HEK293T (cell line): Measurements from ENCODE around the gene MYL3.
A peak's percentile ranks its signal among the peaks of the same experiment; 100 is the strongest.

Source experiments
- CTCF ChIA-PET: fragments of 350-600 bp; formaldehyde crosslinking; extraction: SDS; loops from one replicate; lab custom pipeline; 2021; ENCODE audit warnings: antibody characterized with exemption, inconsistent platforms; lab: Yijun Ruan, JAX
- POLR2A ChIA-PET: fragments of 350-600 bp; formaldehyde crosslinking; extraction: SDS; loops from one replicate; lab custom pipeline; 2020; ENCODE audit warnings: antibody characterized with exemption, inconsistent platforms; lab: Yijun Ruan, JAX
- DNase-seq: peaks from one replicate; pipeline ENCODE4 v3.0.0; 2012; ENCODE audit warnings: mixed read lengths; ENCODE audit errors: extremely low spot score
- ARNT ChIP-seq: fragments of 450-650 bp; IDR thresholded peaks from 2 replicates; pipeline ENCODE4 v1.6.1; 2017; ENCODE audit warnings: mild to moderate bottlenecking
- BHLHE40 ChIP-seq: fragments of 450-650 bp; IDR thresholded peaks from 2 replicates; pipeline ENCODE4 v1.6.1; 2016; ENCODE audit warnings: mild to moderate bottlenecking, moderate library complexity, borderline replicate concordance
- CTBP1 ChIP-seq: fragments of 450-650 bp; IDR thresholded peaks from 2 replicates; pipeline ENCODE4 v1.6.1; 2016; ENCODE audit warnings: borderline replicate concordance
- ELF4 ChIP-seq: fragments of 450-650 bp; IDR thresholded peaks from 2 replicates; pipeline ENCODE4 v1.6.1; 2017; ENCODE audit warnings: antibody characterized with exemption
- FOXA1 ChIP-seq: fragments of 450-650 bp; IDR thresholded peaks from 2 replicates; pipeline ENCODE4 v1.6.1; 2016; ENCODE audit warnings: mild to moderate bottlenecking
- FOXK2 ChIP-seq: fragments of 450-650 bp; IDR thresholded peaks from 2 replicates; pipeline ENCODE4 v1.6.1; 2016; ENCODE audit warnings: mild to moderate bottlenecking
- FOXM1 ChIP-seq: fragments of 450-650 bp; IDR thresholded peaks from 2 replicates; pipeline ENCODE4 v1.6.1; 2017; ENCODE audit warnings: mild to moderate bottlenecking, borderline replicate concordance
- HDGF ChIP-seq: fragments of 450-650 bp; IDR thresholded peaks from 2 replicates; pipeline ENCODE4 v1.6.1; 2017; ENCODE audit warnings: antibody characterized with exemption, borderline replicate concordance
- L3MBTL2 ChIP-seq: fragments of 450-650 bp; conservative IDR thresholded peaks from 2 replicates; pipeline ENCODE4 v1.6.1; 2016; ENCODE audit warnings: mild to moderate bottlenecking
- LEF1 ChIP-seq: fragments of 450-650 bp; IDR thresholded peaks from 2 replicates; pipeline ENCODE4 v1.6.1; 2017; ENCODE audit warnings: mild to moderate bottlenecking, borderline replicate concordance
- NFRKB ChIP-seq: fragments of 450-650 bp; IDR thresholded peaks from 2 replicates; pipeline ENCODE4 v1.6.1; 2016; ENCODE audit warnings: mild to moderate bottlenecking, moderate library complexity
- SP1 ChIP-seq: fragments of 450-650 bp; IDR thresholded peaks from 2 replicates; pipeline ENCODE4 v1.6.1; 2017
- SUZ12 ChIP-seq: fragments of 450-650 bp; IDR thresholded peaks from 2 replicates; pipeline ENCODE4 v1.6.1; 2016; ENCODE audit warnings: mild to moderate bottlenecking
- TARDBP ChIP-seq: fragments of 450-650 bp; IDR thresholded peaks from 2 replicates; pipeline ENCODE4 v1.6.1; 2016
- ZNF384 ChIP-seq: fragments of 450-650 bp; IDR thresholded peaks from 2 replicates; pipeline ENCODE4 v1.6.1; 2016
- TF ChIP-seq, protein P1 (sequence below): fragments of 450-650 bp; IDR thresholded peaks from 2 replicates; pipeline ENCODE4 v1.6.1; 2016

MYL3 gene

GRCh38 chr3:46844397-46844796 lies 18.8 kb downstream of the MYL3 start:
- no peak for DNase-seq
- TF ChIP-seq ARNT: no peak
- TF ChIP-seq FOXM1: no peak
- TF ChIP-seq, protein P1, sequence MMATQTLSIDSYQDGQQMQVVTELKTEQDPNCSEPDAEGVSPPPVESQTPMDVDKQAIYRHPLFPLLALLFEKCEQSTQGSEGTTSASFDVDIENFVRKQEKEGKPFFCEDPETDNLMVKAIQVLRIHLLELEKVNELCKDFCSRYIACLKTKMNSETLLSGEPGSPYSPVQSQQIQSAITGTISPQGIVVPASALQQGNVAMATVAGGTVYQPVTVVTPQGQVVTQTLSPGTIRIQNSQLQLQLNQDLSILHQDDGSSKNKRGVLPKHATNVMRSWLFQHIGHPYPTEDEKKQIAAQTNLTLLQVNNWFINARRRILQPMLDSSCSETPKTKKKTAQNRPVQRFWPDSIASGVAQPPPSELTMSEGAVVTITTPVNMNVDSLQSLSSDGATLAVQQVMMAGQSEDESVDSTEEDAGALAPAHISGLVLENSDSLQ: no peak
- no peak for TF ChIP-seq SP1
- TF ChIP-seq SUZ12: no peak
- no peak for TF ChIP-seq NFRKB
- TF ChIP-seq FOXA1: no peak
- TF ChIP-seq LEF1: no peak
- no peak for TF ChIP-seq ZNF384
- CTCF ChIA-PET: no interaction called here
- POLR2A ChIA-PET: no interaction called here

GRCh38 chr3:46843508-46843907 lies 19.7 kb downstream of the MYL3 start:
- TF ChIP-seq ARNT (no peak), FOXM1 (no peak), SP1 (no peak)
- POLR2A ChIA-PET: no interaction called here

DNA sequence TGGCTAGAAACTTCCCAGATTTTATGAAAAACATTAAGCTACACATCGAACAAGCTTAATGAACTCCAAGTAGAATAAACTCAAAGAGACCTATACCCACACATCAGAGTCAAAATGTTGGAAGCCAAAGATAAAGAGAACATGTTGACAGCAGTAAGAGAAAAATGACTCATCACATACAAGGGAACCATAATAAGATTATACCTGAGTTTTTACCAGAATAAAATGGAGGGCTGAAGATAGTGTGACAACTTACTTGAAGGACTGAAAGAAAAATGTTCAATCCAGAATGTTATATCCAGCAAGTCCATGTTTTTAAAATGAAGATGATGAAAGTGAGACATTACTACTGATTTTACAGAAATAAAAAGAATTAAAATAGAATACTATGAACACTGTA lies 22.8 kb downstream of the MYL3 start:
- no peak for TF ChIP-seq FOXK2
- no peak for TF ChIP-seq L3MBTL2
- TF ChIP-seq TARDBP: no peak
- no peak for TF ChIP-seq FOXA1
- no peak for TF ChIP-seq ELF4
- TF ChIP-seq NFRKB: no peak
- no peak for TF ChIP-seq FOXM1
- no peak for TF ChIP-seq SP1
- TF ChIP-seq HDGF: no peak
- no peak for TF ChIP-seq CTBP1
- TF ChIP-seq ARNT: no peak
- no peak for TF ChIP-seq BHLHE40
- no peak for TF ChIP-seq ZNF384
- TF ChIP-seq, protein P1: no peak
- no peak for TF ChIP-seq LEF1
- no peak for TF ChIP-seq SUZ12
- ChIA-PET CTCF (no interaction called here), POLR2A (no interaction called here)
- no peak for DNase-seq

More at GRCh38 chr3:46843508-46843907, 19.7 kb downstream of the MYL3 start:
- CTCF ChIA-PET: no interaction called here
- no peak for DNase-seq

DNA sequence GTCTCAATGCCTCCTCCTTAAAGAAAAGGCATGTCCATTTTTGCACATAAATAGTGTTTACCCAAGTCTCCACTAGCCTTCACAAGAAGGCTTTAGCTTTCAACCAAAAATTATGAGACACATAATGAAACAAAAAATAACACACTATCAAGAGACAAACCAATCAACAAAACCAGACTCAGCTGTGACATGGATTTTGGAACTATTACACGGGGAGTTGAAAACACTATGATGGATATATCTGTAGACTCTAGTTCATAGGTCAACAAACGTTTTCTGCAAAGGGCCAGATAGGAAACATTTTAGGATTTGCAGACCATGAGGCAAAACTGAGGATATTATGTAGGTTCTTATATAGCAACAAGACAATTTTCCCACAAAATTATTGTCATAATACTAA lies 24.9 kb downstream of the MYL3 start:
- ChIA-PET POLR2A (no interaction called here), CTCF (no interaction called here)
- DNase-seq: no peak
- TF ChIP-seq SP1 (no peak), L3MBTL2 (no peak), FOXM1 (no peak), FOXK2 (no peak), HDGF (no peak), LEF1 (no peak), TARDBP (no peak)

DNA sequence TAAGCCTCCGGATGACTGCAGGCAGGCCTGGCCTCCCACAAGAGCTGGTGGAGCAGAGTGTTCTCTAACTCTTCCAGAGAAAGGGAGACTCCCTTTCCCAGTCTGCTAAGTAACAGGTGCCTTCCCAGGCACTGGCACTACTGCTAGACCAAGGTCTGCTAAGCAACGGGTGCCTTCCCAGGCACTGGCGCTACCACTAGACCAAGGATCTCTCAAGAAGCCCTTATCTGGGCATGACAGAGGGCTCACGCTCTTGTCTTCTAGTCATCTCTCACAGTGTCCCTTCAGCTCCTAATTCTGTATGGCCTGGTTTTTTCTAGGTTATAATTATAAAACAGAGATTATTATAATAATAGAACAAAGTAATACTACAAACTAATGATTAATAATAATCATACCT lies 27.8 kb downstream of the MYL3 start:
- DNase-seq: no peak
- POLR2A ChIA-PET: no interaction called here
- TF ChIP-seq NFRKB (no peak), LEF1 (no peak), ZNF384 (no peak), L3MBTL2 (no peak), SP1 (no peak), SUZ12 (no peak)
- CTCF ChIA-PET: interaction anchor here (0.6 kb wide), 1 partner anchor 161 kb away, joined by 3 read pairs; no protein-coding TSS in a partner anchor

DNA sequence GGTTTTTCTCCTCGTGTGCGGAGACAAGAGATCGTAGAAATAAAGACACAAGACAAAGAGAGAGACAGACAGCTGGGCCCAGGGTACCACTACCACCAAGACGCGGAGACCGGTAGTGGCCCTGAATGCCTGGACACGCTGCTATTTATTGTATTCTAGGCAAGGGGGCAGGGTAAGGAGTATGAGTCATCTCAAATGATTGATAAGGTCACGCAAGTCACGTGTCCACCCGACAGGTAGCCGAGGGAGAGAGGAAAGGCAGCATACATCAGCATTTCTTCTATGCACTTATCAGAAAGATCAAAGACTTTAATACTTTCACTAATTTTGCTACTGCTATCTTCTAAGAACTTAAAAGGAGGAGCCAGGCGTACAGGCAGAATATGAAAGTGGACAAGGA lies 28.2 kb downstream of the MYL3 start:
- no peak for TF ChIP-seq CTBP1
- no peak for TF ChIP-seq LEF1
- TF ChIP-seq ZNF384: no peak
- CTCF ChIA-PET: interaction anchor here (0.6 kb wide), 1 partner anchor 161 kb away, joined by 3 read pairs; no protein-coding TSS in a partner anchor
- POLR2A ChIA-PET: no interaction called here
- no peak for DNase-seq

- ChIA-PET POLR2A (no interaction called here), CTCF (no interaction called here)
- no peak for TF ChIP-seq SP1
- no peak for TF ChIP-seq HDGF
- no peak for TF ChIP-seq CTBP1
- TF ChIP-seq NFRKB: no peak
- no peak for TF ChIP-seq ARNT
- peak; percentile 1 for DNase-seq
These were observed 29.6 kb downstream of the MYL3 start for GRCh38 chr3:46833346-46834300.

DNA sequence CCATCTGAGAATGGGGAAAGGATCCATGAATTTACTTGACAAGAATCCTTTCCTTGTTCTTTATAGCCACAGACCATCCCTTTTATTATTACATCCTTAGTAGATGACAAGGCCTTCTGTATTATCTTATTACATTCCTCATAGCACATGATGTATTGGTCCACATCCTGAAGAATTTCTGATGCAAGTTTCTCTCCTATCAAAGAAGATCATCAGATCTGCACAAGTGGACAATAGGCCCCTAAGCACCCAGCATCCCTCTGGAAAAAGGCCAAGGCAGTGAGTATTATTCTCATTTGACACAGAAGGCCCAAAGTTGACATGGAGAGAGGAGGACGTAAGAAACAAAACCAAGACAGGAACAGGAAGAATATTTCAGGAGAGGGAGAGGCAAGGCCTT lies 31.4 kb downstream of the MYL3 start:
- DNase-seq: peak; percentile 1
- ChIA-PET CTCF (no interaction called here), POLR2A (no interaction called here)
- TF ChIP-seq FOXA1 (no peak), TARDBP (no peak), ELF4 (no peak), ARNT (no peak), LEF1 (no peak), ZNF384 (no peak), FOXK2 (no peak), SP1 (no peak), L3MBTL2 (no peak), SUZ12 (no peak)
- TF ChIP-seq, protein P1: no peak
